Eye (tissue), 1 donor: ENCODE results near the gene MCM7.
"Not testable (repeated sequence)": the region's sequence is repeated elsewhere in the genome, so short reads cannot be mapped to it uniquely, and the experiment has no call there.

Experiments used
- DNase-seq: peaks from one replicate; pipeline ENCODE4 v3.0.0-alpha.2; 2015

MCM7 gene

DNA sequence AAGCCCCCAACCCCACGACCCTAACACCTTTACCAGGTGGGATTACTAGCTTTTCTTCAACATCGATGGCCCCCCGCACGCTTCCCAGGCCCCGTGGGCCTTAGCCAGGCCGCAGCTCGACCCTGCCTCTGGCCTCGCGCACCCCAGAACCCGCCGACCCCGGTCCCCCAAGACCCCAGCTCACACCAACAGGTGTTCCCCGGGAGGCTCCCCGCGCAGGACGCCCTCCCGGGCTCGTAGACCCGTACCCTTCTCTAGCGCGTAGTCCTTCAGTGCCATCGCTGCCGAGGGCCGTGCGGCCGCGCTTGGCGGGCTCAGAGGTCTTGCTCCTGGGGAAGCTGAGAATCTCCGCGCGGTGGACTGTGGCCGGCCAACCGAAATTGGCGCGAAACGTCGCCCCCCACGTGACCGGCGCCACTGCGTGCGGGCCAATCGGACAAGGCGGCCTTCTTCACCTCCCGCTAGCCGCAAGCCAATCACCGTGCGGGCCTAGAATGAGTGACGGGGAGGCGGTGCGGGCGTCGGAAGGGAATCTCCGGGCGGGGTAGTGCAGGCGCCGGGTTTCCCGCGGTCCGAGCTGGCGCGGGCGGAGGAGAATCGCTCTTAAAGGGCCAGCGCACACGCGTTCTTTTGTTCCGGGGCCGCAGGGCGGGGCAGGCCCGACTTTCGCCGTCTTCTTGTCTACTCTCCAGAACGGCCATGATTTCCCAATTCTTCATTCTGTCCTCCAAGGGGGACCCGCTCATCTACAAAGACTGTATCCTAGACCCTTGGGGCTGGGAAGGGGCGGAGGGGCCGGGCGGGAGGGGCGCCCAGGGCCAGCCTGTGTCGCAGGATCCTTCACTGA is at the start of gene MCM7, which contains the start of gene AP4M1:
Gene MCM7 (minus strand): TSS at position 382 of the 847 bp plus-strand sequence. CDS start 103 bp downstream, at position 279.
Gene AP4M1 (plus strand): TSS at position 628 of the 847 bp plus-strand sequence. CDS start 72 bp downstream, at position 700.
- DNase-seq: peak; percentile 99

DNA sequence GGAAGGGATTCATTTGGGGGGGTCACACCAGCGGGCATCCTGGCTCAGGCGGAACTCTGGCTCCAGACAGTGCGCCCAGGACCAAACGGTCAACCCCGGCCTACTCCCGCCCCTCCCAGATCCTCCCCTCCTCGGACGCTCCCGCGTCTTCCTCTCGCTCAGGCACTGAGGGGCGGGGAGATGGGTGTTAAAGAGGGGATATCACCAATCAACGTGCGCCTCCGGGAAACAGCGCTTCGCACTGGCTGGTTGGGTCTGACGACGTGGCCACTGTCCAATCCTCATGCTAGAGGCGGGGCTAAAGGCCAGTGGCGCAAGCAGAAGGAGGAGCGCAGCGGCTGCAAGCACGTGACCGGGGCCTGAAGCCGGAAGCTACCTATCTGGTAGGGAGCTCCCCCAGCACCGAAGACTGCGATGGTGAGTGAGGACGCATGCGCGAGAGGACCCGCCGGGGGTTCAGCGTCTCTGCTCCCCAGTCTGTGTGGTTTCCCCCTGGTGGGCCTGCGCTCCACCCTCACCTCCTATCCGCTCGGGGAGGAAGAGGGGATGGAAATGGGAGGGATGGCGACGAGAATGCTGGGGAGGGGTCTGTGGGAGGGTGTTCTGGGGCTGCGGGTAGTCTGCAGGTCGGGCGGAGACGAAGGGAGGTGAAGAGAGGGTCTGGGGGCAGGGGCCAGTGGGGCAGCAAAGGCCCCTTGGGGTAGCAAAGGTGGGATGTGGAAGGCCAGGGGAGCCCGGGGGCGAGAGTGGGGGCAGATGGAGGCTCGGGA is 47.5 kb upstream of the MCM7 start, which contains the start of gene LAMTOR4:
Gene LAMTOR4 (plus strand): TSS at position 360 of the 770 bp plus-strand sequence. CDS start 55 bp downstream, at position 415.
- DNase-seq: peak; percentile 99

DNA sequence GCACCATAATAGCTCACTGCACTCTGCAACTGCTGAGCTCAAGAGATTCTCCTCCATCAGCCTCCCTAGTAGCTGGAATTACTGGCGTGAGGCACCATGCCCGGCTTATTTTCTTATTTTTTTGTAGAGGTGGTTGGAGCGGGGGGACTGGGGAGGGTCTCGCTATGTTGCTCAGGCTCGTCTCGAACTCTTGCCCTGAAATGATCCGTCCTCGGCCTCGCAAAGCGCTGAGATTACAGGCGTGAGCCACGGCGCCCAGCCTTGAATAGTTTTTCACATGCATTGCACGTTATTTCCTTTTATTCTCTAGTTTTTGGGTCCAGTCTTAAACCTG is 47.0 kb upstream of the MCM7 start:
- DNase-seq: no peak

DNA sequence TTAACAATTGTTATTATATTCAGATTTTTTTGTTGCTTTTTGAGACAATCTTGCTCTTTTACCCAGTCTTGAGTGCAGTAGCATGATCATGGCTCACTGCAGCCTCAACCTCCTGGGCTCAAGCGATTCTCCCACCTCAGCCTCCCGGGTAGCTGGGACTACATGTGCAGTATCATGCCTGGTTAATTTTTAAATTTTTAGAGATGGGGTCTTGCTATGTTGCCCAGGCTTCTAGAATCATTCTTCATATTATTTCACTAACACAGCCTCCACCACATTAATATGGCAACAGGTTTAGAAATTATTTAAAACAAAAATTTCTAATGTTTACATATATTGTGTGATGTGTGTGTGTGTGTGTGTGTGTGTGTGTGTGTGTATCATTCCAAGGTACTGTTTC is 46.1 kb upstream of the MCM7 start:
- no peak for DNase-seq

DNA sequence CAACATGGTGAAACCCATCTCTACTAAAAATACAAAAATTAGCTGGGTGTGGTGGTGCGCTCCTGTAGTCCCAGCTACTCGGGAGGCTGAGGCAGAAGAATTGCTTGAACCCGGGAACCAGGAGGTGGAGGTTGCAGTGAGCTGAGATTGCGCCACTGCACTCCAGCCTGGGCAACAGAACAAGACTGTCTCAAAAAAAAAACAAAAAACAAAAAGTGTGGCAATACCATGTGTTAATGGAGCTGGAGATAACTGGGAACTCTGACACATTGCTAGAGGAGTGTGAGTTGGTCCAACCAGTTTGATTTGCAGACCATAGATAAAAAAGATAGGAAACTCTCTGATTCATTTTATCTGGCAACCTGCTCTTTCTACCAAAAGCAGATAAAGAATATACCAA is 45.2 kb upstream of the MCM7 start:
- DNase-seq: not testable (repeated sequence)

DNA sequence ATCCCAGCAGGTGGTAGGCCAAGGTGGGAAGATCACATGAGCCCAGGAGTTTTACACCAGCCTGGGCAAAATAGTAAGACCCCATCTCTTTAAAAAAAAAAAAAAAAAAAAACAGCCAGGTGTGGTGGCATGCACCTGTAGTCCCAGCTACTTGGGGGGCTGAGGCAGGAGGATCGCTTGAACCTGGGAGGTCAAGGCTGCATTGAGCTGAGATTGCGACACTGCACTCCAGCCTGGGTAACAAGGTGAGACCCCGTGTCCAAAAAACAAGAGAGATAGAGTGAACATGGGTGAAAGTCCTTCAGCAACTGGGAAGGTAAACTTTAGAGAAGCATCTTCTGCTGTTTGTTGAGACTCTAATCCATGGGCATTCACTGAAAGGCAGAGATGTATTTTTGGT is 41.3 kb upstream of the MCM7 start:
- no peak for DNase-seq

DNA sequence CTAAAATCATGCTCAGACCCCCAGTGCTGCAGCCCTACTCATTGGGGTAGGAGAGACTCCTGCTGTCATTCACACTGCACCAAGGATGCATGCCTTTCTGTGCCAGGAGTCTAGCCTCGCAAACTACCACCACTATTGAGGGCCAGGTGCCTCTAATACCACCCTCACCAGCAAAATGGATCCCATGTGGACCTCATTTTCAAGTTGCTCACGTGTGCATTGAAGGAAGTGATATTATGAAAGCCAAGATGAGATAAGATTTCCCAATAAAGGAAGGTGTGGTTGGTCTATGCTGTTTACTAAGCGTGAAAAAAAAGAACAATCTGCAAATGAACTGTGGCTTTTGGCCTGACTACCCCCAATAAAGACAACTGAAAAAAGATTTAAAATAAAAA is 40.4 kb upstream of the MCM7 start:
- no peak for DNase-seq

DNA sequence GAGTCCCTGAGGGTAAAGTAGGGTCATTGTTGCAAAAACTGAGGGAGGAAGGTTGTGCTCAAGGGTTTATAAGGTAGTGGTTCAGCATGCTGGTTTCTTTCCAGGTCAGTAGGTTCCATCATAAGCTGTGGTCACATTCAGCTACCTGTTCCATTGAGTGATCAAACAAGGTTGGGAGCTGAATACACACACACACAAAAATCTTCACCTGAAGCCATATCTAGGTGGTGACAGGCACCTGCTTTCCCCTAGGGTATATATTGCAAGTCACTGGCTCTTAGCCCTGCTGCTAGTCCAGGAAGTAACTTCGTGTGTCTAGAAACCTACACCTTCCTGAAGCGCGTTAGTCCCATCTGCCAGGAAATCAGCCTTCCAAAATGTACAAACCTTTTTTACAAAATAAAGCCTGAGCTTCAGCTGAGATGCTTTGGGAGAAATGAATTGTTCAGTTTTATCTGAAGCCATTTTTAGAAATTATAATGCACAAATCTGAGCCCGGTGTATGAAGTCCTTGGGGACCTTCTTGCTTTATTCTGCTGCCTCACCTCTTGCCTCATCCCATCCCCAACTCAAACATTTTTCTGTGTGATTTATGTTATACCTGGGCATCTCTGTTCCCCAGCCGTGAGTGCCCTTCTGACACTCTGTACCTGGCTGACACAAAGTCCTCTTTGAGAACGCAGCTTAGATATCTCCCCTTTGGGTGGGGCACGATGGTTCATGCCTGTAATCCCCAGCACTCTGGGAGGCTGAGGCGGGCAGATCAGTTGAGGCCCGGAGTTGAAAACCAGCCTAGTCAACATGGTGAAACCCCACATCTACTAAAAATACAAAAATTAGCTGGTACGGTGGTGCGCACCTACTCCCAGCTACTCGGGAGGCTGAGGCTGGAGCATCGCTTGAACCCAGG is 36.9 kb upstream of the MCM7 start:
- DNase-seq: no peak

DNA sequence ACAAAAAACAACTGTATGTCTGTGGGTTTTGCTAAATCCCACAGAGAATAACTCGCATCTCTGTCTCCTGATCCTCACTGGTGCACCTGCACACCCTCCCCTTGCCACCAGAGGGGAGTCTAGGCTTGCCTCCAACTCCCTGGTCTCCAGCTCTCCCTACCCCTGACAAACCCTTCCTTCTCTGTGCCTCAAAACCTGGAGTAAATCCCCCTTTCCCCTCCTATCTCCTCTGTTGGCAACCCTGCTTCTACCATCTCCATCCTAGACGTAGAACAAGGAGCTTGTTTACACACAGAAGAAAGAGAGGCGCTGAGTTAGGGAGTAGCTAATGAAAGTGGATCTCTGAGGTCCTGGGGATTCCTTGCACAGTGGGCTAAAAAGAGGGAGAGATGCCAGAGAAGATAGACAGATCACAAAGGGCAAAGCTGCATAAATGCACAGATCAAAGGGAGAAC is 31.5 kb upstream of the MCM7 start:
- DNase-seq: peak; percentile 84

DNA sequence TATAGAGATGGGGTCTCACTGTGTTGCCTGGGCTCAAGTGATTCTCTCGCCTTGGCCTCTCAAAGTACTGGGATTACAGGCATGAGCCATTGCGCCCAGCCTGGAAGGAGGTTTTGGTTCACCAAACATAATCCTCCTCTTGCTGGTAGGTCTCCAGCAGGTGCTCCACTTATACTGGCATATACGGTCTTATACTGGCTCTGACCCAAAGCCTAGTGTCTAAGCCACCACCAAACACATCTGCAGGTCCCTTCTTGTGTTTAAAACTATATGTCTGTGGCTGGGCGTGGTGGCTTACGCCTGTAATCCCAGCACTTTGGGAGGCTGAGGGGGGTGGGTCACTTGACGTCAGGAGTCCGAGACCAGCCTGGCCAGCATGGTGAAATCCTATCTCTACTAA is 30.9 kb upstream of the MCM7 start:
- DNase-seq: no peak

DNA sequence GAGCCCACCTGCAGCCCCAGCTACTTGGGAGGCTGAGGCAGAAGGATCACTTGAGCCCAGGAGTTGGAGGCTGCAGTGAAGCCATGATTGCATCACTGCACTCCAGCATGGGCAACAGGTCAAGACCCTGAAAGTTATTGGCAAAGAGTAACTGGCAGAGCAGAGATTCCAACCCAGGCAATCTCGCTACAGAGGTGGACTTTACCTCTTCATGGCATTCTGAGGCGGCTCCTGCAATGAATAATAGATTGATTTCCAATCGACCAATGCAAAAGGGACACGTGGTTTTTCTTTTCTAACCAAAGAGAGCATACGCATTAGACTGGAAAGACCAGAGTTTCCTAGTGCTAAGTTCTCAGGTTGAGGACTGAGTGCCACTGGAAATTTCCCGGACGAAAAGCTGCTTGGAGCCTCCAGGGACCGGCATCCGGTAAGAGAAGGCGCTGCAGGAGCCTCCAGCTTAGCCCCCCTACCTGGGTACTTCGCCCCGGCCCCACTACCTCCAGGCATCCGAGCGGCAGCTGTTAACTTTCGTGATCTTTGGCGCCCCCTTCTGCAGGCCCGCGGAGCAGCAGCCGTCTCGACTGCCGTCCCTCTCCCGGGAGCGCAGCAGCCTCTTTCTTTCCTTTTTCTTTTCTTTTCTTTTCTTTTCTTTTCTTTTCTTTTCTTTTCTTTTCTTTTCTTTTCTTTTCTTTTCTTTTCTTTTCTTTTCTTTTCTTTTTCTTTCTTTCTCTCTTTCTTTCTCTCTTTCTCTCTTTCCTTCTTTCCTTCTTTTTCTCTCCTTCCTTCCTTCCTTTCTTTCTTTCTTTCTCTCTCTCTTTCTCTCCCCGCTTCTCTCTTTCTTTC is 29.6 kb upstream of the MCM7 start:
- peak; percentile 91 for DNase-seq

DNA sequence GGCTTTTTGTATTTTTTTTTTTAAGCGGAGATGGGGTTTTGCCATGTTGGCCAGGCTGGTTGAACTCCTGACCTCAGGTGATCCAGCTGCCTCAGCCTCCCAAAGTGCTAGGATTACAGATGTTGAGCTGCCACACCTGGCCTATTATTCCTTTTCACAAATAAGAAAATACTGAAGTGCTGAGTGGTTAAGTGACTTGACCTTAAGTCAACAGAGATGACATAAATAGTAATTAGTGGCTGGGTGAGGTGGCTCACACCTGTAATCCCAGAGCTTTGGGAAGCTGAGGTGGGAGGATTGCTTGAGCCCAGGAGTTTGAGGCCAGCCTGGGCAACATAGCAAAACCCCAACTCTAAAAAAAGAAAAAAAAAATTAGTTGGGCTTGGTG is 29.0 kb upstream of the MCM7 start:
- DNase-seq: not testable (repeated sequence)

DNA sequence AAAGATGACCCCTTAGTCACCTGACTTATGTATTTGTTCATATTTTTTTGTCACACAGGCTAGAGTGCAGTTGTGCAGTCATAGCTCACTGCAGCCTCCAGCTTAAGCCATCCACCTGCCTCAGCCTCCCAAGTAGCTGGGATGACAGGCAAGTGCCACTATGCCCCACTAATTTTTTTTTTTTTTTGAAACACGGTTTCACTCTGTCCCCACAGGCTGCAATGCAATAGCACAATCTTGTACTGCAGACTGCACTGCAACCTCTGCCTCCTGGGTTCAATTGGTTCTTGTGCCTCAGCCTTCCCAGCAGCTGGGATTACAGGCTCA is 27.4 kb upstream of the MCM7 start:
- DNase-seq: no peak

DNA sequence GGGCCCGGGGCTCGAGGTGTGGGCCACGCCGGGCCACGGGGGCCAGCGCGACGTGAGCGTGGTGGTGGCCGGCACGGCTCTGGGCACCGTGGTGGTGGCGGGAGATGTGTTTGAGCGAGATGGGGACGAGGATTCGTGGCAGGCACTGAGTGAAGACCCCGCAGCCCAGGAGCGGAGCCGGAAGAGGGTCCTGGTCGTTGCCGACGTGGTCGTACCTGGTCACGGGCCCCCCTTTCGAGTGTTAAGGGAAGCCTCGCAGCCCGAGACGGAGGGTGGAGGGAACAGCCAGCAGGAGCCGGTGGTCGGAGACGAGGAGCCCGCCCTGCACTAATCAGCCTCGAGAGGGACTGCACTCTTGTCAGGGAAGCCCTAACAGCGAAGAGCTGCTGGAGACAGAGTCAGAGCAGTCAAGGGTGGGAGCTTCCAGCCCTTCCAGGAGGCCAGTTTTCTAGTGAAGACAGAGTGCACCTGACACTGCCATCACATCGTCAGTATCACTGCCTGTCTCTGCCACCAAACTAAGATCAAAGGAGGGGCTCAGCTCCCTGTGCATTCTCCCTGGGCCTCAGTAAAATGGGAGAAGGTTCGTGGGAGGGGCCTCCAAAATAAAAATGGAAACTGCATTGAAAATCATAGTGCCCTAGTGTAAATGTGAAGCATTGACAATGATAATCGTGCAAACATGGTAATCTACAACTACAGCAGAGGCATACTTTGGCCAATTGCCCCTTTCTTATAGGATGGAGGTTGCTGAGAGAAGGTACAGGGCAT is 26.9 kb upstream of the MCM7 start:
- peak; percentile 66 for DNase-seq

DNA sequence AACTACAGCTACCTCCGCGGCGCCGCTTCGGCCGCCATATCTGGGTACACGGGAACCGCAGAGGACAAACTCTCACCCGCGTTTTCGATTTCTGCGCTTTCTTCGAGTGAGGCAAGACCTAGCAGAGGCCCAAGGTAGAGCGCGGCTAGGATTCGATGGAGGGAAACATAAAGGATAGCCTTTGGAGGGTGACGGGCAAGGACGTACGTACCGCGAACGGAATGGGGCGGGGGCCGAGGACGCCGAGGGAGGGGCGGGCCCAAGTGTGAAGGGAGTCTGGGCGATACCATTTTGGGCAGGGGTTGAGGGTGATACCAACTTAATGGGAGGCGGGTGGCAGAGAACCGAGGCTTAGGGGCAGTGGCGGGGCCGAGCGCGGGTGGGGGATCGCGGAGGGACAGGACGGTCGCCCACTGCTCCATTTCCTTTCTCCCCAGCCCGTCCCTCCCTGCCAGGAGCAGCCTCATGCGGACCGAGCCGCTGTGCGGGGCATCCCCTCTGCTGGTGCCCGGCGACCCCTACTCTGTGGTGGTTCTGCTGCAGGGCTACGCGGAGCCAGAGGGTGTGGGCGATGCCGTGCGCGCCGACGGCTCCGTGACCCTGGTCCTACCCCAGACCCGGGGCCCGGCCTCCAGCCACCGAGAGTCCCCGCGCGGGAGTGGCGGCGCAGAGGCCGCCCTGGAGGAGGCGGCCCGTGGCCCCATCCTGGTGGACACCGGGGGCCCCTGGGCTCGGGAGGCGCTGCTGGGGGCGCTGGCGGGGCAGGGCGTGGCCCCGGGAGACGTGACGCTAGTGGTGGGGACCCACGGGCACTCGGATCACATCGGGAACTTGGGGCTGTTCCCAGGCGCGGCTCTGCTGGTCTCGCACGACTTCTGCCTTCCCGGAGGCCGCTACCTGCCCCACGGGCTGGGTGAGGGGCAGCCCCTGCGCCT is 26.0 kb upstream of the MCM7 start, which contains the start of gene MBLAC1:
Gene MBLAC1 (plus strand): TSS at position 37 of the 935 bp plus-strand sequence. CDS start 429 bp downstream, at position 466.
- peak; percentile 99 for DNase-seq

DNA sequence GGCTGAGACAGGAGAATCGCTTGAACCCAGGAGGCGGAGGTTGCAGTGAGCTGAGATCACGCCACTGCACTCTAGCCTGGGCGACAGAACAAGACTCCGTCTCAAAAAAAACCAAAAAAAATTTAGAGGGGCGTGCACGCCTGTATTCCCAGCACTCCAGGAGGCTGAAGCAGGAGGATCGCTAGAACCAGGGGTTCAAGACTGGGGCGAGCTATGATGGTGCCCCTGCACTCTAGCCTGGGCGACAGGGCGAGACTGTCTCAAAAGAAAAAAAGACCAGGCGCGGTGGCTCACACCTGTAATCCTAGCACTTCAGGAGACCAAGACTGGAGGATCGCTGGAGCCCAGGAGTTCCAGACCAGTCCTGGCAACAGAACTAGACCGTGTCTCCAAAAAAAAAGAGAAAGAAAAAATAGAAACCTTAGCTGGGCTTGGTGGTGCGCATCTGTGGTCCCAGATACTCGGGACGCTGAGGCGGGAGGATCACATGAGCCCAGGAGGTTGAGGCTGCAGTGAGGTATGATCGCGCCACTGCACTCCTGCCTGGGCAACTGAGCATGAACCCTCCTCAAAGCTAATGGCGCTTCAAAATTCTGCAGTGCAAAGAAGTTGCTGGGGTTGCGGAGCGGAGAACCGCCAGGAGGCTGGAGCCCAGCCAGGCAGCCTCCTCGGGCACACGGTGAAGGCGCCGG is 25.2 kb upstream of the MCM7 start:
- DNase-seq: no peak

DNA sequence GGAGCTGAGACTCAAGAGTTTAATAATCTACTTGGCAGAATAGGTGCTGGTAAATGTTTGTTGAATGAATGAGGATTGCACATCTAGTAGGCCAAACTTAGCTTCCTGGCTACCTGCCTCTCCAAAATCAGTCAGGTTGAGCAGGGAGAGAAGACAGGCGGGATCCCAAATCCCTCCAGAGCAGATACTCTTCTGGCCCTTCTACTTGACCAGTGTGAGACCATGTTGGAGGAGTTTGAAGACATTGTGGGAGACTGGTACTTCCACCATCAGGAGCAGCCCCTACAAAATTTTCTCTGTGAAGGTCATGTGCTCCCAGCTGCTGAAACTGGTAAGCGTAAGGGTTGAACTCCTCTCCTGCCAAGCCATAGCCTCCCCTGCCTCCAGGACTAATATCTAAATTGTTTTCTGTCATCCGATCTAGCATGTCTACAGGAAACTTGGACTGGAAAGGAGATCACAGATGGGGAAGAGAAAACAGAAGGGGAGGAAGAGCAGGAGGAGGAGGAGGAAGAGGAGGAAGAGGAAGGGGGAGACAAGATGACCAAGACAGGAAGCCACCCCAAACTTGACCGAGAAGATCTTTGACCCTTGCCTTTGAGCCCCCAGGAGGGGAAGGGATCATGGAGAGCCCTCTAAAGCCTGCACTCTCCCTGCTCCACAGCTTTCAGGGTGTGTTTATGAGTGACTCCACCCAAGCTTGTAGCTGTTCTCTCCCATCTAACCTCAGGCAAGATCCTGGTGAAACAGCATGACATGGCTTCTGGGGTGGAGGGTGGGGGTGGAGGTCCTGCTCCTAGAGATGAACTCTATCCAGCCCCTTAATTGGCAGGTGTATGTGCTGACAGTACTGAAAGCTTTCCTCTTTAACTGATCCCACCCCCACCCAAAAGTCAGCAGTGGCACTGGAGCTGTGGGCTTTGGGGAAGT is 23.4 kb upstream of the MCM7 start:
- DNase-seq: no peak

DNA sequence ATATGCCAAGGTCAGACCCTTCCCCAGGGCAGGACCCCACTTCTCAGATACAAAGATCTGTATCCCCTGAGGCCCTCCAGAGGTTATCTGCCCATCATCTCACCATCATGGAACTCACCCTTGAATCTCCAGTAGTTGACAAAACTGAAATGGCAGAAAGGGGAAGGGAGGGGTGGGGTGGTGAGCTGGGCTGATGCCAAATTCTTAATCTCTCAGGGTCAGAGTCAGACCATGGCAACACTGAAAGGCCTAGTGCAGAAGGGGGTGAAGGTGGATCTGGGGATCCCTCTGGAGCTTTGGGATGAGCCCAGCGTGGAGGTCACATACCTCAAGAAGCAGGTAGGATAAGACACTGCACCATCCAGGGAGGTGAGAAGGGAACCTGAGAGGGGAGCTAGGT is 21.4 kb upstream of the MCM7 start:
- DNase-seq: no peak
